Amniotic stem cell (primary cell): ENCODE measurements around the gene NUP85.
"Not testable (repeated sequence)": the region's sequence is repeated elsewhere in the genome, so short reads cannot be mapped to it uniquely, and the experiment has no call there.

ENCODE experiments used
- DNase-seq: peaks from one replicate; lab custom pipeline; 2025; lab: John Stamatoyannopoulos, UW

NUP85 gene

DNA sequence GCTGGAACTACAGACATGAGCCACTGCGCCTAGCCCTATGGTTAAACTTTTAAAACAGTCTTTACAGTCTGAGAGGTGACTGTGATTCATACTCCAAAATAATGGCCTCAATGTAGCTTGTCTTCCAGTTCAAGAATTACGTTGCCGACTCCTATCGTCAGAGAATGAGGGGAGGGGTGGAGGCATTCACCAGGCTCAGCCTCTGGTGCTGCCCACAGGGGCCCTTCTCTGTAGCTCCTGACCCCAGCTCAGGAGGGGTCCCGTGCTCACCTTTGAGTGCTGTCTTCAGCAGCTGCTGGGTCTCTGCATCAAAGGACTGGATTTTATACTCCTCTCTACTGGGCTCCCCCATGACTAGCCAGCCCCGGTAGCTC lies 64.4 kb downstream of the NUP85 start:
- no peak for DNase-seq

GRCh38 chr17:75270218-75270965 lies 64.9 kb downstream of the NUP85 start:
- DNase-seq = peak; percentile 55

DNA sequence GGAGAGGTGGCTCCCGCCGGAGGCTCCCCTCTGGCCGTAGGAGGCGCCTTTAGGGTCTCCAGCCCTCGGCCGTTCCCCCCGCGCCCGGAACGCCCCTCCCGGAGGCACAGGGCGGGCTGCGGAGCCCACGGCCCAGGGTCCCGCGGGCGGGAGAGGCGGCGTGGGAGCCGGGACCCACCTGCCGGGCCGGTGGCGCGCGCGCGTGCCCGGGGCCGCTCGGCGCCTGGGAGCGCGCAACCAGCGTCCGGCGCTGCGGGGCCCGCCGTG lies 65.4 kb downstream of the NUP85 start, which contains the start of gene MIF4GD:
TSS of gene MIF4GD (minus strand) at position 266 of the 267 bp plus-strand sequence. CDS start 1,036 bp downstream, outside the sequence.
- DNase-seq = no peak

GRCh38 chr17:75271233-75271954 lies 65.9 kb downstream of the NUP85 start:
- DNase-seq = peak; percentile 34

DNA sequence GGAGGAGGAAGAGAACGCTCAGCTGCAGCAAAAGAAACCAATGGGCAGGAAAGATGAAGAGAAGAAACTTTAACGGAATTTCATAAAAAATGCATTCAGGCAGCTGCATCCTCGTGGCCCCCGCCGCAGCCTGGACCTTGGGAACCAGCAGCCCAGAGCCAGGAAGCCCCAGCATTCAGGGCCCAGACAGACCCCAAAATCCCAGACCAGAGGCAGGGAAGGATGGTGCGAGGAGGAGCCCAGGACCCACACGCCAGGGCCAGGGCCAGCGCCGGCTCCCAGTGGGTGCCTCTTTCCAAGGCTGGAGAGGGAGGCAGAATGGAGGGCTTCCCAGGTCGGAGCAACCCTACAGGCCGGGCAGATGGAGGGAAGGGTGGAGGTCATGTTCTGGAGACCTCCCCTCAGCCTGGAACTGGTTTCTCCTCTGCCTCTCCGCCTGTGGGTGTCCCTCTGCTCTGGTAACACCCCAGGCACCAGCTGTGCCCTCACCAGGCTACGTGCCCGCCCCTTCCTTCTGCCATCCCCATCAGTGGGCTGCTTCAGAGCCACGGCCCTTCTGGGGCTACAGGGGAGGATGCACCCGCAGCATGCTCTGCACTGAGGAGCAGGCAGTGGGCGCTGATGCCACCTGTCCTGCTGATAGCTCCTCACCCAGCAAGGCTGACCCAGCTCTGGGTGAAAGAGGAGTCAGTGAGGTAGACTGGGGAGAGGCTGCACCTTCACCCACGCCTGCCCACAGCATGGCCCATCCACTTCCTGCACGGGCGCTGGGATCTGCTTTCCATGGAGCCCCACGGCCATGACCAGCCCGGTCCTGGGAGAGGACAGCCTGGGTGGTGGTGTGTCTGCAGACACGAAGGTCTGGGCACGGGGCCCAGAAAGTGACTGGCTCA lies 66.7 kb downstream of the NUP85 start:
- no peak for DNase-seq

DNA sequence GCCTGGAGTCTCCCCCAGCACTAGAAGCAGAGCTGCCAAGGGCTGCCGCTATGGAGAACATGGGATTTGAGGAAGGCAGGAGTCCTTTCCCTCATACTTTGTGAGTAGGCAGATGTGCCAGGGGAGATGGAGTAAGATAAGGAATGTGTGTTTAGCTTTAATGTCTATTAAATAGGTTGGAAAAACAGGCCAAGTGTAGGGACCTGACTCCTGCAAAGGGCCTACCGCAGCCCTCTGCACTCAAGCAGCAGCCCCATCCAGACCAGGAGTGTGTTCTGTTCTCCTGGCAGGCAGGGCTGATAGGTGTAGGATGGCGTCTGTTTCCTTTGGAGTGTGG lies 67.3 kb downstream of the NUP85 start:
- no peak for DNase-seq

DNA sequence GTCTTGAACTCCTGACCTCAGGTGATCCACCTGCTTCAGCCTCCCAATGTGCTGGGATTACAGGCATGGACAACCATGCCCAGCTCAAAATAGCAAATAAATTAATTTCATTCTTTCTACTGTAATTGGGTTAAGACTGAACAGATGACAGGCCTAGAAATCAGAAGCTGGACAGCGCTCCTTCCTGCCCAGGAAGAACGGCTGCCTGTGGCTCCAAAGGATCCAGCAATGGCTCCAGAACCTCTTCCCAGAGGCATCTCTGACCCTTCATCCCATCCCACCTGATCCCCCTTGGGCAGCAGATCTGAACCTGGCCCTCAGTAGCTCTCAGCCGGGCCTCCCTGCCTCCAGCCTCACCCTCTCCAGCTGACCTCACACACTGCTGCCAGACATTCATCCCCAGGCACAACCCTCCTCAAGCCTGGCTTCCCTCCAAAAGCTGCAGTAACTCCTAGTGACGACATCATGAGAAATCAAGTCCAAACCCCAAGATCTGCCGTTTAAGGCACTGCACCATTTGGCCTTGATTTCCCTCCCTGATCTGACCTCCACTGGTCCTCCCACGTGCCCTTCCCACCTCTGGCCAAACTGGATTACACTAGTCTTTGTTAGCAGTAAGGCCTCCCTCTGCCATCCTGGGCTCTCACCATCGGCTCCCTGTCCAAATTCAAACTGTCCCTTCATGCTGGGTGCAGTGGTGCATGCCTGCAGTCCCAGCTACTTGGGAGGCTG lies 68.7 kb downstream of the NUP85 start:
- no peak for DNase-seq

DNA sequence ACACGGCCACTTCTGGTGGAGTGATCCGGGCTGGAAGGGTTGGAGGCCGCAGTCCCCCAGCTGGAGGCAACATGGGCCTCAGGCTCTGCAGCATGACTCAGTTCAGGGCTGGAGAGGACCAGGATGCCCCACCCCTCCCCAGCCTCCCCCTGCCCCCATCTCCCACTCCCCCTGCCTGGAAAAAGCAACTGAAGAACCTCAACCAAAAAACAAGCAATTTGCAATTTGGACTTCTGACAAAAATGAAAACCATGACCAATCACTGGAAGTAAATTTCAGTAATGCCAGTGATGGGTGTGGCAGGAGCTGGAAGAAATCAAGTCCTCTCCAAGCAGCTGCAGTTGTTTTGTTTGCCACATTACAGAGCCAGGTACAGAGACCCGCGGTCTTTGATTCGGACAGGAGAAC lies 72.2 kb downstream of the NUP85 start:
- DNase-seq = no peak

DNA sequence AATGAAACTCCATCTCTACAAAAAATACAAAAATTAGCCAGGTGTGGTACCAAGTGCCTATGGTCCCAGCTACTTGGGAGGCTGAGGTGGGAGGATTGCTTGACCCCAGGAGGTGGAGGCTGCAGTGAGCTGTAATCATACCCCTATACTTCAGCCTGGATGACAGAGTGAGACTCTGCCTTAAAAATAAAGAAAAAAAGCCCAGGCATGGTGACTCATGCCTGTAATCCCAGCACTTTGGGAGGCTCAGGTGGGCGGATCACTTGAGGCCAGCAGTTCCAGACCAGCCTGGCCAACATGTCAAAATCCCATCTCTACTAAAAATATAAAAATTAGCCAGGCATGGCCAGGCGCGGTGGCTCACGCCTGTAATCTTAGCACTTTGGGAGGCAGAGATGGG lies 74.7 kb downstream of the NUP85 start:
- not testable (repeated sequence) for DNase-seq

GRCh38 chr17:75285123-75285522 lies 79.6 kb downstream of the NUP85 start:
- no peak for DNase-seq
